ENCODE results near the gene POMT1.

DNA sequence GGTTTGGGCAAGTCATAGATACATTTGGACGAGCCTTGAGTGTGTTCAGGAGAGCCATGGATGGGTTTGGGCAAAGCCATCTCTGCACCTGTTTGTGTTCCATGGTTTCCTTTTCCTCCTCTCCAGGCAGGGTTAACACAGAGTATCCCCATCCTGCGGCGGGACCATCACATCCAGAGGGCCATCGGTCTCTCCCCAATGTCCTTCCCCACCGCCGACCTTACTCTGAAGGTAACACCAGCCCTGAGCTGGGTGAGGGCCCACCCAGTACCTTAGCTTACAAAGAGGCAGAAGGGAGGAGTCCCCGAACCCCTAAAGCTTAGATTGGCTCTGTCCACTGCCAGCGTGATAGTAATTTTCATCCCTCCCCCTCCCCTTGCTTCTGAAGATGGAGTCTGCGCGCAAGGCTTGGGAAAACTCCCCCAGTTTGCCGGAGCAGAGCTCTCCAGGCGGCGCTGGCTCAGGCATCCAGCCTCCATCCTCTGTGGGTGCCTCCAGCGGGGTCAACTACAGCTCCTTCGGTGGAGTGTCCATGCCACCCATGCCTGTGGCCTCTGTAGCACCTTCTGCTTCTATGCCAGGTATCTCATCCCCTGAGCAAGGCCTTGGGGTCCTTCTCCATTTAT is 18.0 kb upstream of the POMT1 start:
- TF ChIP-seq, protein P1, sequence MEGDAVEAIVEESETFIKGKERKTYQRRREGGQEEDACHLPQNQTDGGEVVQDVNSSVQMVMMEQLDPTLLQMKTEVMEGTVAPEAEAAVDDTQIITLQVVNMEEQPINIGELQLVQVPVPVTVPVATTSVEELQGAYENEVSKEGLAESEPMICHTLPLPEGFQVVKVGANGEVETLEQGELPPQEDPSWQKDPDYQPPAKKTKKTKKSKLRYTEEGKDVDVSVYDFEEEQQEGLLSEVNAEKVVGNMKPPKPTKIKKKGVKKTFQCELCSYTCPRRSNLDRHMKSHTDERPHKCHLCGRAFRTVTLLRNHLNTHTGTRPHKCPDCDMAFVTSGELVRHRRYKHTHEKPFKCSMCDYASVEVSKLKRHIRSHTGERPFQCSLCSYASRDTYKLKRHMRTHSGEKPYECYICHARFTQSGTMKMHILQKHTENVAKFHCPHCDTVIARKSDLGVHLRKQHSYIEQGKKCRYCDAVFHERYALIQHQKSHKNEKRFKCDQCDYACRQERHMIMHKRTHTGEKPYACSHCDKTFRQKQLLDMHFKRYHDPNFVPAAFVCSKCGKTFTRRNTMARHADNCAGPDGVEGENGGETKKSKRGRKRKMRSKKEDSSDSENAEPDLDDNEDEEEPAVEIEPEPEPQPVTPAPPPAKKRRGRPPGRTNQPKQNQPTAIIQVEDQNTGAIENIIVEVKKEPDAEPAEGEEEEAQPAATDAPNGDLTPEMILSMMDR (conservative IDR thresholded peaks at IDR 0.05; ENCODE audit: low read depth in 2 of 2): no peak
- TF ChIP-seq CREB1 (CRISPR knock-in tag; IDR thresholded peaks at IDR 0.05; ENCODE audit: low read depth): no peak
- no peak for TF ChIP-seq POLR2AphosphoS5 (IDR thresholded peaks at IDR 0.05; ENCODE audit: low read depth)

Data from GM23338 (cell line).